WI38 (cell line): ENCODE results near the gene ASCC1.
"Not testable (repeated sequence)": the region's sequence is repeated elsewhere in the genome, so short reads cannot be mapped to it uniquely, and the experiment has no call there.

Source experiments
- H3K4me3 ChIP-seq: 2 replicates; pipeline ENCODE4 v1.5.1; 2011; ENCODE audit warnings: low read depth, mild to moderate bottlenecking, control low read depth, low read length
- CTCF ChIP-seq: IDR thresholded peaks from 2 replicates; pipeline ENCODE4 v1.5.1; 2012; ENCODE audit warnings: low read depth, mild to moderate bottlenecking, control low read depth, low read length

Gene ASCC1

GRCh38 chr10:72156223-72156622, 59.9 kb downstream of the ASCC1 start:
- no peak for TF ChIP-seq CTCF
- H3K4me3 ChIP-seq = no peak overlapping the region

- H3K4me3 ChIP-seq = no peak overlapping the region
- TF ChIP-seq CTCF = no peak
These were observed 63.8 kb downstream of the ASCC1 start for GRCh38 chr10:72152286-72152685.

- H3K4me3 ChIP-seq = not testable (repeated sequence)
These were observed 65.2 kb downstream of the ASCC1 start for GRCh38 chr10:72150746-72151478.

GRCh38 chr10:72147324-72147584, 68.8 kb downstream of the ASCC1 start:
- not testable (repeated sequence) for H3K4me3 ChIP-seq

GRCh38 chr10:72146559-72147323, 69.3 kb downstream of the ASCC1 start:
- no peak overlapping the region for H3K4me3 ChIP-seq
- no peak for TF ChIP-seq CTCF

- H3K4me3 ChIP-seq = no peak overlapping the region
- TF ChIP-seq CTCF = no peak
These were observed 70.0 kb downstream of the ASCC1 start for GRCh38 chr10:72146071-72146470.

GRCh38 chr10:72145657-72146056, 70.4 kb downstream of the ASCC1 start:
- TF ChIP-seq CTCF = no peak
- no peak overlapping the region for H3K4me3 ChIP-seq

- H3K4me3 ChIP-seq = no peak overlapping the region
- no peak for TF ChIP-seq CTCF
These were observed 75.2 kb downstream of the ASCC1 start for GRCh38 chr10:72140850-72141249.
